Neutrophil (primary cell): Measurements from ENCODE around the gene DLX6.
"Not testable (repeated sequence)": the region's sequence is repeated elsewhere in the genome, so short reads cannot be mapped to it uniquely, and the experiment has no call there.

Experiments
- H3K27ac ChIP-seq: fragments of 200-600 bp; sonication (generic); 2 replicates; pipeline ENCODE4 v1.5.1; 2016; ENCODE audit warnings: mild to moderate bottlenecking, moderate library complexity
- H3K27me3 ChIP-seq: fragments of 200-600 bp; sonication (generic); 2 replicates; pipeline ENCODE4 v1.6.0; 2016; ENCODE audit warnings: mild to moderate bottlenecking
- H3K36me3 ChIP-seq: fragments of 200-600 bp; sonication (generic); 2 replicates; pipeline ENCODE4 v1.5.1; 2017
- H3K4me1 ChIP-seq, 2 experiments: fragments of 200-600 bp in 1 of 2; sonication (generic) in 1 of 2; 1 replicate in 1 of 2; 2 replicates in 1 of 2; pipeline versions ENCODE4 v1.5.1 to v1.6.1; 2013 to 2016; ENCODE audit warnings: low read depth in 1 of 2, low read length in 1 of 2, mild to moderate bottlenecking in 1 of 2, moderate library complexity in 1 of 2; ENCODE audit not compliant: control insufficient read depth in 1 of 2, insufficient read depth in 1 of 2
- H3K4me3 ChIP-seq, 2 experiments: fragments of 200-600 bp in 1 of 2; sonication (generic) in 1 of 2; 1 replicate in 1 of 2; 2 replicates in 1 of 2; pipeline ENCODE4 v1.5.1; 2013 to 2016; ENCODE audit warnings: low read depth in 1 of 2, low read length in 1 of 2, mild to moderate bottlenecking in 1 of 2, moderate library complexity in 1 of 2
- H3K9me3 ChIP-seq: fragments of 200-600 bp; sonication (generic); 2 replicates; pipeline ENCODE4 v1.5.1; 2016
- TF ChIP-seq, protein P1 (sequence below): fragments of 200-600 bp; sonication (generic); IDR thresholded peaks from 2 replicates; pipeline ENCODE4 v1.5.1; 2016; ENCODE audit warnings: antibody characterized with exemption

DLX6 gene

GRCh38 chr7:97025130-97025499 lies 19.8 kb downstream of the DLX6 start:
- H3K27me3 ChIP-seq = peaks cover 100% of the 10 kb centered on the region
- peaks cover 0 to 13% of the 10 kb centered on the region in 2 experiments for H3K4me1 ChIP-seq

DNA sequence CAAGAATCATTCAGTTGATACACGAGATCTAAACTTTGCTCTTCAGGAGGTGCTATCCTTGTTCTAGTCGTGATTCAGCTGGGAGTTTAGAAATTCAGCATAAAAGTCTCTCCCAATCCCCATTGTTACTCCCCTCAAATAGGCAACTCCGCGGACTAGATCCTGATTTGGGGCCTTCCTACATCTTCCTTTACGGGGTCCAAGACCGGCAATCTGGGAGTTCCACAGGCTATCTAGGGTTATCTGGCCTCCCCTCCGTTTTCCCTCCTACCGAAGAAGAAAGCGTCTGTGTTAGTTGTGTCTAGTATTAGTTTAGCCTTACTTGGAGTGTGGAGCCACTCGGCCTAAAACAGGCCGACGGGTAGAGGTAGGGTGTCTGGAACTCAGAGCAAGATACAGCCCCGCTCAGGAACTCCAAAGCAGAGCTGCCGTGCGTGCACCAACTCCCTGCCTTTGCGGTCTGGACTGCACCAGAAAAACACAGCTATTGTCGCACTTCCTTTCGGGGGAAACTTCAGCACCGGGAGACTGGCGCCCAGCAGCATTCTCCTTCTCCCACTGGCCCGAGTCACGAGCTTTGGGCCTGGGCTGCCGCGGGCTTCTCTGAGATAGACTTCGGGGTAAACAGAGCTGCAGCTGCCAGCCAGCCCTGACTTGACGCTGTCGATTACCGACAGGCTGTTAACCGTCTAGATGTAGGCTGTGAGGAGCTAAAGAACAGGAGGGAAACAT lies 20.8 kb downstream of the DLX6 start:
- TF ChIP-seq, protein P1, sequence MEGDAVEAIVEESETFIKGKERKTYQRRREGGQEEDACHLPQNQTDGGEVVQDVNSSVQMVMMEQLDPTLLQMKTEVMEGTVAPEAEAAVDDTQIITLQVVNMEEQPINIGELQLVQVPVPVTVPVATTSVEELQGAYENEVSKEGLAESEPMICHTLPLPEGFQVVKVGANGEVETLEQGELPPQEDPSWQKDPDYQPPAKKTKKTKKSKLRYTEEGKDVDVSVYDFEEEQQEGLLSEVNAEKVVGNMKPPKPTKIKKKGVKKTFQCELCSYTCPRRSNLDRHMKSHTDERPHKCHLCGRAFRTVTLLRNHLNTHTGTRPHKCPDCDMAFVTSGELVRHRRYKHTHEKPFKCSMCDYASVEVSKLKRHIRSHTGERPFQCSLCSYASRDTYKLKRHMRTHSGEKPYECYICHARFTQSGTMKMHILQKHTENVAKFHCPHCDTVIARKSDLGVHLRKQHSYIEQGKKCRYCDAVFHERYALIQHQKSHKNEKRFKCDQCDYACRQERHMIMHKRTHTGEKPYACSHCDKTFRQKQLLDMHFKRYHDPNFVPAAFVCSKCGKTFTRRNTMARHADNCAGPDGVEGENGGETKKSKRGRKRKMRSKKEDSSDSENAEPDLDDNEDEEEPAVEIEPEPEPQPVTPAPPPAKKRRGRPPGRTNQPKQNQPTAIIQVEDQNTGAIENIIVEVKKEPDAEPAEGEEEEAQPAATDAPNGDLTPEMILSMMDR = no peak
- Histone ChIP-seq H3K27me3 (peaks cover 100% of the 10 kb centered on the region), H3K4me1 (peaks cover 0 to 13% of the 10 kb centered on the region in 2 experiments), H3K36me3 (no peaks in the 10 kb centered on the region), H3K4me3 (no peak overlapping the region), H3K27ac (no peak overlapping the region), H3K9me3 (no peaks in the 10 kb centered on the region)

More at GRCh38 chr7:97025130-97025499, 19.8 kb downstream of the DLX6 start:
- Histone ChIP-seq H3K9me3 (no peaks in the 10 kb centered on the region), H3K4me3 (no peak overlapping the region), H3K27ac (no peak overlapping the region), H3K36me3 (no peaks in the 10 kb centered on the region)
- TF ChIP-seq, protein P1 = no peak

GRCh38 chr7:97026715-97027426 lies 21.5 kb downstream of the DLX6 start:
- no peaks in the 10 kb centered on the region for H3K9me3 ChIP-seq
- peaks cover 100% of the 10 kb centered on the region for H3K27me3 ChIP-seq
- no peaks in the 10 kb centered on the region for H3K36me3 ChIP-seq
- no peak overlapping the region for H3K27ac ChIP-seq
- H3K4me1 ChIP-seq = peaks cover 0 to 13% of the 10 kb centered on the region in 2 experiments
- TF ChIP-seq, protein P1 = no peak
- H3K4me3 ChIP-seq = no peak overlapping the region

DNA sequence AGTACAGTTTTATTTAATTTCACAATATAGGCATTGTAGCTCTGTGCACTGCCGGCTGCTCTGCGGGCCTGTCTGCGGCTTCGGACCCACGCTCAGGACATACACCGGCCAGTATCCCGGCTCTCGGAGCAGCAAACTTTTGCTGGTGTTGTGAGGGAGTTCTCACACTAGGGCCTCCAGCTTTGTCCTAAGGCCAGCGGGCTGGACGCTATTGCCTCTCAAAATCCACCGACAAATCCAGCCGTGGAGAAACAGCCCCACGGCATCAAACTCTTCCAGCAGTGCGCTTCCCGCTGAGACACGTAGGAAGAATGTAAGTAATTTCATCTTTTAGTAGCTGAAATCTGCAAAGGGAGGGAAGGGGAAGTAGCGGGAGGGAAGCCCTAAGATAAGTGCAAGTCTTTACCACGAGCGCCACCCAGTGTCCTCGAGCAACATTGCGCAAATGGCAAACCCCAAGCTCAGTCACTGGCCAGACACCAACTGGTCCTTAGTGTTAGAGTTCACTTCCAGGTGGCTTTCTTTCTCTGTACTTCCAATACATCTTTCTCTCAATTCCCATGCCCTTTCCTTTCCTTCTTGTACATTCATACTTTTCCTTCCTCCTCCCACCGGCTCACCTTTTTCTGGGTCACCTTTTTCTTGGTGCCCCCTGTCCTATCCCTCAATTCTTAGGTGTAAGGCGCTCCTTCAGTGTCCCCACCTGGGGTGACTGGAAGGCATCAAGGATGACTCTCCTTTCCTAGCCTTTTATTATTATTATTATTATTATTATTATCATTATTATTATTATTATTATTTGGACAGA lies 22.3 kb downstream of the DLX6 start:
- H3K4me1 ChIP-seq = peaks cover 0 to 11% of the 10 kb centered on the region in 2 experiments
- H3K36me3 ChIP-seq = no peaks in the 10 kb centered on the region
- H3K4me3 ChIP-seq = no peak overlapping the region
- TF ChIP-seq, protein P1 = no peak
- no peak overlapping the region for H3K27ac ChIP-seq
- peaks cover 100% of the 10 kb centered on the region for H3K27me3 ChIP-seq
- H3K9me3 ChIP-seq = no peaks in the 10 kb centered on the region

DNA sequence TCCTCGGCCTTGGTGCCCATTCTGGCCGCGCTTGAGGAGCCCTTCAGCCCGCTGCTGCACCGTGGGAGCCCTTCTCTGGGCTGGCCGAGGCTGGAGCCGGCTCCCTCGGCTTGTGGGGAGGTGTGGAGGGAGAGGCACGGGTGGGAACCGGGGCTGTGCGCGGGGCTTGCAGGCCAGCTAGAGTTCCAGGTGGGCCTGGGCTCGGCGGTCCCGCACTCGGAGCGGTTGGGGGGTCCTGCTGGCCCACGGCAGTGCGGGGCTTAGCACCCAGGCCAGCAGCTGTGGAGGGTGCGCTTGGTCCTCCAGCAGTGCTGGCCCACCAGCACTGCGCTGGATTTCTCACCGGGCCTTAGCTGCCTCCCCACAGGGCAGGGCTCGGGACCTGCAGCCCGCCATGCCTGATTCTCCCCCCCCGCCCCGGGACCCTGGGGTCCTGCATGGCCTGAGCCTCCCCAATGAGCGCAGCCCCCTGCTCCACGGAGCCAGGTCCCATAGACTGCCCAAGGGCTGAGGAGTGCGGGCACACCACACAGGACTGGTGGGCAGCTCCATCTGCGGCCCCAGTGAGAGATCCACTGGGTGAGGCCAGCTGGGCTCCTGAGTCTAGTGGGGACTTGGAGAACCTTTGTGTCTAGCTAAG lies 29.0 kb downstream of the DLX6 start:
- peaks cover 40% of the 10 kb centered on the region for H3K27me3 ChIP-seq
- H3K9me3 ChIP-seq, H3K4me1 ChIP-seq, H3K4me3 ChIP-seq, H3K27ac ChIP-seq, H3K36me3 ChIP-seq: not testable (repeated sequence)
